GM21528 (cell line): ENCODE measurements around the gene OR5A1.
"Not testable (repeated sequence)": the region's sequence is repeated elsewhere in the genome, so short reads cannot be mapped to it uniquely, and the experiment has no call there.

Source experiments
- ATAC-seq: cut with Tn5 transposase; IDR thresholded peaks from one replicate; pipeline ENCODE4 v1.9.1; 2021; ENCODE audit warnings: mild to moderate bottlenecking, moderate library complexity; ENCODE audit not compliant: unreplicated experiment, low FRiP score

Gene OR5A1

DNA sequence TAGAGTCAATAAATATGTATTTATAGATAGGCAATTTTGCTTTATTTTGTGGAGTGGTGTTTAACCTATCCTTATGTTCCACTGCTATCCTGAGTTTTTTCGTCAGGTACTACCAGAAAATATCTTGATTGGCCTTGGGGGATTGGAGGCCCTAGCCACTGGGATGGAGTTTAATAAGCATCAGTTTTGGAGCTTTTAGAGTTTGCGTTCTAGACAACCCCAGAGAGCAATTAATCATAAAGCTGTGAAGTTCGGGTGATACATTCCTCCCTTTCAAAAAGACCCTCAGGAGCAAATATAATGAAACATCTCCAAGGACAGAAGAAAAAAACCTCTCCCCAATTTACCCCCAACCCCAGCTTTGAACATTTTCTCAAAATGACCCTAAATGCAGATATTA is at the start of gene OR5A1:
Gene OR5A1, plus strand, starts transcription at position 301 of the 400 bp plus-strand sequence. CDS start 6,700 bp downstream, outside the sequence.
- no peak for ATAC-seq

DNA sequence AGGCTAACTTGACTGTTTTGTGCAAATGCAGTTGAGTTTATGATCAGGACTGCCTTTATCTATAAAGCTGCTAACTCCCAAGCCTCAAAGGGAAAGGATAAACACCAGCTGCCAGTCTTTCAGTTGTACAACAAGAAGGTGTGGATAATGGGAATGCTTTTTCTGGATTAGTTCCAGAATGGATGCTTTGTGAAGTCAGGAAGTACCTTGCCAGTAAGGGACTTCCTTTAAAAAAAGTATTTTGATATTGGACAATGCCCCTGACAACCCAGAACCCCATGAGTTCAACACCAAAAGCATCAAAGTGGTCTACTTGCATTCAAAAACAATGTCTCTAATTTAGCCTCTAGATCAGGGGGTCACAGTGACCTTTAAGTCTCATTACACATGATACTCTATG is 42.1 kb upstream of the OR5A1 start:
- ATAC-seq: no peak

DNA sequence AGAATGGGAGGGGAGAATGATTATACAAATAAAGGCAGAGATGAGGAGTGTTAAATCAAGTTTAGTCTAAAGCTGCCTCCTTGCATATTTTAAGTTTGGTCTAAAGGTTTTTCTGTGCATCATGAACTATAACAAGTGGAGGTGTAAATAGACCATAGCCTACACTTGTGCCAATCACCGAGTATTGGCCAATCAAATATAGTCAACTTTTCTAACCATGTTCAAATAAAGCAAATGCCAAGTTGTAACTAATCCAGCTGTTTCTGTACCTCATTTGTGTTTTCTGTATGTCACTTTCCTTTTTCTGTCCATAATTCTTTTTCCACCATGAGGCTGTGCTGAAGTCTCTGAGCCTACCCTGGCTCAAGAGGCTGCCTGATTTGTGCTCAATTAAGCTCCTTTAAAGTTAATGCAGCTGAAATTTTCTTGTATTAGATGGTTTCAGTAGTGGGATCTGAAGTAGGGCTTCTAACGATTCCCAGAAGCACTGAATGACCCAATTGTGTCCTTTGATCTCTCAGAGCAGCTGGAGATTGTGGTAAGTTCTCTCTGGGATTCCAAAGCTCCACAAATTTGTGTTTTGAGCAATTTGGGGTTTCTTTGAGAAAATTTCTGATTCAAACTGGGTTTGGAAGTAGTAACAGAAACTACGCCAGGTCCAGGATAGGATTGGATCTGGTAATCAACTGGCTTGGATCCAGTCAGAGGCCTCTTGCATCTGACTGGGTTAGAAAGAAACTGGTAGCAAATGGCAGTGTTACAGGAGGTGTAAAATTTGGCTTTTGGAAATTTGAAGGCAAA is 35.6 kb upstream of the OR5A1 start:
- no peak for ATAC-seq

DNA sequence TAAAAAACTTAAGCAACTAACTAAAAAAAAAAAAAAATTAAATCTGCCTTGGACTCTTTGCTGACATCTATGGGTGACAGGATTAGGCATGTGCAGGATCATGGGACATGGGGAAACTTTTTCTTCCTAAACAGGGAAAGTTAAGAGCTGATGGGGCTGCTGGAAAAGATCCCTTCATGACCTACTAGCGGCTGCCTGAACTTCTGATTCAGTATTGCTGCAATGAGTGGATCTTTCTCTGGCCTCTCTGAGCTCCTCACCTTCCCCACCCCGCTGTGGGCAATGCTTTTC is 35.1 kb upstream of the OR5A1 start:
- ATAC-seq: no peak

DNA sequence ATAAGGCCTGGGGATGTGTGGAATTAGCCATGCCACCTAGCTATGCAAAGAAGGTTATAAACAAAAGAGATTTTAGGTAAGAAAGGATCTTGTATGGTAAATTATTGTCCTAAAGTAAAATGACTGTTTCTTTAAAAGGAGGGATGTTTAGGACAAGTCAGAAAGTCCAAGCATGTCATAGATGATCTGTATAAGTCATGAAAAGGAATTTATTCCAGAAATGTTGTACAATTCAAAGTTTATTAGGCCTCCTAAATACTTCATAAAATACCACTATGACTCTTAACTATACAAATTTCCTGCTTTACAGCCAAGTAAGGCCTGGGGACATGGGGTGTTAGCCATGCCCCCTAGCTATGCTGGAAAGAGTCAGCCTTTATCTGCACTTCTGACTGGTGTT is 32.7 kb upstream of the OR5A1 start:
- no peak for ATAC-seq

DNA sequence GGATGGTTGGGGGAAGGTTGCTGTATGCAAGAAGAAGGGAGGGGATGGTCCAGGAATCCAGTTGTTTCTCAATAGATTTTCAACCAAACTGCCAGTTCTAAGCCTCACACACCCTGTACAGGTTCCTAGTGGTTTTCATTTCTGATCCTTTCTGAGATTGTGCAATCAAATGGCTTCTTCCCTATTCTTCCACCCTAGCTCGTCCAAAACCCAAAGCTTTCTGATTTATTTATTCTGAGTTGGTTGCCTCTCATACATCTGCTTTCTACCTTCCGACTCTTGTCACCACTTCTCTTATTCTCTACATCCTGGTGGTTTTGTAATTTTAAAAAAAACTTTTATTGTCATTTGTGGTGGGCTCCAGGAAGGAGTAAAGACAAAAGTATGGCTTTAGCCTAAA is 22.6 kb upstream of the OR5A1 start:
- no peak for ATAC-seq

DNA sequence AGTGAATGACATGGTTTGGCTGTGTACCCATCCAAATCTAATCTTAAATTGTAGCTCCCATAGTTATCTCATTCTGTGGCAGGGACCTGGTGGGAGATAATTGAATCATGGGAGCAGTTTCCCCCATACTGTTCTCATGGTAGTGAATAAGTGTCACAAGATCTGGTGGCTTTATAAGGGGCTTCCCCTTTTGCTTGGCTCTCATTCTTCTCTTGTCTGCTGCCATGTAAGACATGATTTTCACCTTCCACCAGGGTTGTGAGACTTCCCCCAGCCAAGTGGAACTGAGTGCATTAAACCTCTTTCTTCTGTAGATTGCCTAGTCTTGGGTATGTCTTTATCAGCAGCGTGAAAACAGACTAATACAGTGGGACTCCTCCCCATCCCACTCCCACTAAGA is 21.2 kb upstream of the OR5A1 start:
- no peak for ATAC-seq

DNA sequence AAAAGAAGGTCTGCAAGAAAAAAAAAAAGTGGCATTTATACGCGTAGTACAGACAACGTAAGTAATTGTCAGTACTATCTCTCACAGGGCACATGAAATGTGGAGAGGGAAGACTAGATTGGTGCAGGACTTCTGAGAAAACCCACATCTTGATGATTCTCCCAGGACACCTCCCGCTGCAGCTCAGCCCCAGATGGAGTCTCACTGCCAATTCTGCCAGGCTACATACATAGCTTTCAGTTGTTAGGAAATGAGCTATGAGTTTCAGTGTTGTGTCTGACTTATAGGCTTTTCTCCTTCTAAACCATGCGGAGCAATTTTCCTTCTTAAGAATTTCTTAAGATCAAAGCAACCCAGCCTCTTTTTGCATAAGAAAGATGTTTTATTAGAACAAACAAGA is 19.7 kb upstream of the OR5A1 start:
- no peak for ATAC-seq

DNA sequence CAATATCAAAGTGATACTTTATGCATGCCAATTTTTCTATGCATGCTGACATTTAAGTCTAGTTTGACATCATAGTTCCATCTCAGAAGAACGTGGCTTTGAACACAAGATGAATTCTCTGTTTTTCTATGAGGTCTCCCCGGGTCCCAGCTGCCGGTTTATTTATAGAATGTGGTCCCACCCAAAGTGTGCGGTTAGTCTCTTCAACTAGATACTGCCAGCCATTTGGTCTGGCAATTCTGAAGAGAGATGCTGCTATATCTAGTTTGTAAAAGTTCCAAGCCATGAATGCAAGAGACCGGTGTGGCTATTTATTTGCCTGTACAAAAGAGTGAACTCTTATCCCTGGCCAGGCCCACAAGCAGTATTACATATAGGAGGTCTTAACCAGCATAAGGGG is 19.2 kb upstream of the OR5A1 start:
- no peak for ATAC-seq

DNA sequence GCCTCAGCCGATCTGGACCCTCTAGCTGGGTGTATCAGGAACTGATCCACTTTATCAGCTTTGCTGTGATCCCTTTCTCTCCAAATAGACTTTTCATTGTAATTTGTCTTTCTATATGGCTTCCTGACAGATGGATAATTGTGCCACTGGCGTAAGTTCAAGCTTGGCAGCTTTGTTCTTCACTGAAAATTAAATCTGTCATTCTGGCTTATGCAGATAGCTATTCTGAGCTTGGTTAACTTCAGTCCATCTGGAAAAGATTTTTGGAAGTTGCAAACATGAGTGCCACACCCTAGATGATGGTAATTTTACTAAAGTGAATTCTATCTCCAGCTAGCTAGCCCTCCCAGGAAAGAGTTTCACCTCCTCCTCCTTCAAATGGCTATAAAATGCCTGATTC is 18.1 kb upstream of the OR5A1 start:
- no peak for ATAC-seq

DNA sequence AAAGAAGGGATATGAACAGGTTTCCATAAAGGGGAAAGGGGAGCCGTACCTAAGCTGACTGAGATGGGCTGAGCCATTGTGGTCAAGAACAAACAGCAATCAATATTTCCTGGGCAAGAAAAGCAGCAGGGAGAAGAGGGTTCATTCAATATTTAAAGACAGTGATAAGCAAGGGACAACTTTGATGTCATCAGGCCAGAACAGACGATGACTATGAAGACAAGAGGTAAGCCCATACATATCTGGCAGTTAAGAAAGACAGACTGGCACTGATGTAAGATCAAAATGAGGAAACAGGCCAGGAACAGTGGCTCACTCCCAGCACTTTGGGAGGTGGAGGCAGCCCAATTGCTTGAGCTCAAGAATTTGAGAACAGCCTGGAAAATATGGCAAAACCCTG is 12.4 kb upstream of the OR5A1 start:
- no peak for ATAC-seq

DNA sequence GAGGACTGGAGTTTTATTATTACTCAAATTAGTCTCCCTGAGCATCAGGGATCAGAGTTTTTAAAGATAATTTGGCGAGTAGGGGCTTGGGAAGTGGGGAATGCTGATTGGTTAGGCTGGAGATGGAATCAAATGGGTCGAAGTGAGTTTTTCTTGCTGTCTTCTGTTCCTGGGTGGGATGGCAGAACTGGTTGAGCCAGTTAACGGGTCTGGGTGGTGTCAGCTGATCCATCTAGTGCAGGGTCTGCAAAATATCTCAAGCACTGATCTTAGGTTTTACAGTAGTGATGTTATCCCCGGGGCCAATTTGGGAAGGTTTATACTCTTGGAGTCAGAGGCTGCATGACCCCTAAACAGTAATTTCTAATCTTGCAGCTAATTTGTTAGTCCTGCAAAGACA is 11.1 kb upstream of the OR5A1 start:
- ATAC-seq: no peak

DNA sequence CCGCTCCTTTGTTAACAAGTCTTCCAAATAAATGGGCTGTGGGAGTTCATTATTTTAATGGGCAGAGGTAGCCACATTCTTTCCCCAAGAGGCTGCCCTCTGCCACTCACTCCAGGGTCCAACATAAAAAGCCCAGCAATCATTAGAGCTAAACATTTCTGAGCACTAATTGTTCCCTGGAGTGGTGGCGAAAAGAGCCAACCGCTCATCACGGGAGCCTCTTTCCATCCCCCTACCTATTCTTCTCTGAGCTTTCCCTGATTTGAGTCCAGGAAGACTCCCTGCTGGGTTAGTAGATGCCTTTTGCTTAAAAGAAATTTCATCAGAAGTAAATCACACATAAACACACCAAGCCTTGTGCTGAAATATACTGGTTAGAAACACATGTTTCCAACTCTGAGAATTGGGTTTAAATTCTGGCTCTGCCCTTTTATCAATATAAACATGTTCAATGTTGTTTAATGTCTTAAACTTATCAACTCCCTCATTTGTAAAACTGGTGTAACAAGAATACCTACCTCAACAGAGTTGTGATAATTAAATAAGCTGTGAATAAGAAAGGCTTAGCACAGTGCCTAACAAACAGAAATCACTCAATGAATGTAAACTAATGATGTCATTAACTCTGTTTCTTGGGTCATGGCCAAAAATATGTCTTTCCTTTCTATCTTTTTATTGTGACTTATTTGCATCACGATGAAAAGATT is 9.8 kb upstream of the OR5A1 start, which contains the start of gene OR5A2:
Gene OR5A2, minus strand, starts transcription at position 53 of the 707 bp plus-strand sequence. CDS start 3,460 bp downstream, outside the sequence.
- ATAC-seq: no peak

DNA sequence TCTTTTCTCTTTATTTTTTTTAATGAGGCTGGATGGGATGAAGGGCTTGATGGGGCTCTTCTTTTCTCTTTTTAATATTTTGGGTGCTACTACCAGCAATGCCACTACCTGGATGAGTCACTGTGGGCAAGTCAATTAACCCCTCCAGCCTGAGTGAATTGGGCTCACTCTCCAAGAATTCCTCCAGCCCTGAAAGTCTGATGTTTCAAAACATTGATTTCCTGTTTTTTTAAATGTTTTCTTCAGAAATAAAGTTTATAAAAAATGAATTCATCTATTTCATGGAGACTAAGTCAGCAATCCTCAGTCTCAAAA is 9.2 kb upstream of the OR5A1 start:
- ATAC-seq: no peak

DNA sequence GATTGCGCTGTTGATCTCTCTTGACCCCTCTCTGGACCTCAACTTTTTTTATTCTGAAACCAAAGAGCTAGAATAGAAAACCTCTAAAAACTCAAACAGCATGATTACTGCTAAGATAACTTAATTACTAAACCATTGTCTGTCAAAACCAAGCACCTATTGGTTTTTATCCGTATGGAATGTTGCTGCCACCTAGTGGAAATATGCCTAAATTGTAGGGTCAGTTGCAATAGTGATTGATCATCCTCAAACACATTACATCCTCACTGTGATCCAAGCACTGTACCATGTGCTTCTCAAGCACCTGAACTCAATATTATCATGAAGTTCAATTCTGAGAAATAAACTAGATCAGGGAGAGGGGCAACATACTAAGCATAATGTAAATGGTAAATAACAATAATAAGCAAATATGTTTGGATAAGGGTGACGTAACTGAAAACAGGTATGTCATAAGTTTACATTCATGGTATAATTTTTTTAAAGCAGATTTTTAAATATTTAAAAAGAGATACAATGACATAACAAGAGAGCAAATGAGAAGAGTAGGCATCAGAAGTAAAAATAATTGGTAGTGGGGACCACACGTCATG is 6.2 kb upstream of the OR5A1 start:
- ATAC-seq: no peak

DNA sequence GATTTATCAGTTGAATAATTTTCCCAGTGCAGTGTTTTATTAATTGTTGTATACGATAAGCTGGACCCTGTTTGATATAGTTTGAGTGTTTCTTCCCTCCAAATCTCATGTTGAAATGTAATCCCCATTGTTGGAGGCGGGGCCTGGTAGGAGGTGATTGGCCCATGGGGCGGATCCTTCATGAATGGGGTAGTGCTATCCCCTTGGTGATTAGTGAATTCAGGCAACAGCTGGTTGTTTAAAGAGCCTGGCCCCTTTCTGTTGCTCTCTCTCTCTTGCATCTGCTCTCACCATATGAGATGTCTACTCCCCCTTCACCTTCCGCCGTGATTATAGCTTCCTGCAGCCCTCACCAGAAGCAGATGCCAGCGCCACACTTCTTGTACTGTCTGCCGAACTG is 1.5 kb downstream of the OR5A1 start:
- ATAC-seq: no peak

DNA sequence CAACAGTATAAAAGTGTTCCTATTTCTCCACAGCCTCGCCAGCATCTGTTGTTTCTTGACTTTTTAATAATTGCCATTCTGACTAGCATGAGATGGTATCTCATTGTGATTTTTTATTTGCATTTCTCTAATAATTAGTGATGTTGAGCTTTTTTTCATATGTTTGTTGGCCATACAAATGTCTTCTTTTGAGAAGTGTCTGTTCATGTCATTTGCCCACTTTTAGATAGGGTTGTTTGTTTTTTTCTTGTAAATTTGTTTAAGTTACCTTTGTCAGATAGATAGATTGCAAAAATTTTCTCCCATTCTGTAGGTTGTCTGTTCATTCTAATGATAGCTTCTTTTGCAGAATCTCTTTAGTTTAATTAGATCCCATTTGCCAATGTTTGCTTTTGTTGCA is 9.4 kb downstream of the OR5A1 start:
- not testable (repeated sequence) for ATAC-seq

DNA sequence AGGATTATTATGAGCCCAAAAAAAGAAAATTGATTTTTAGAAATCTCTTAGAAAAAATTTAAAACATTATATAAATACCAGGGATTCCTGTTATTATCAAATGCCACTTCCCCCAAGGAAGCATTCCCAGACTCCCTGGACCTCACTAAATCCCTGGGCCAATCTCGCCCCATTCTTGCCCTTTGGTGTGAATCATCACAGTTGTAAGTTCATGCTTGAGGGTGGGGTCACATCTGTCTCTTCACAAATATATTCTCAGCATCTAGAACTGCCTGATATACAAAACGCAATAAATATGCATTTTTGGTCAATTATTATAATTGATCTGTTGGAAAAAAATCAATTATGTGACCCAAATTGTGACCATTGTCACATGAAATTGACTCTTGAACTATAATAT is 12.2 kb downstream of the OR5A1 start:
- no peak for ATAC-seq

DNA sequence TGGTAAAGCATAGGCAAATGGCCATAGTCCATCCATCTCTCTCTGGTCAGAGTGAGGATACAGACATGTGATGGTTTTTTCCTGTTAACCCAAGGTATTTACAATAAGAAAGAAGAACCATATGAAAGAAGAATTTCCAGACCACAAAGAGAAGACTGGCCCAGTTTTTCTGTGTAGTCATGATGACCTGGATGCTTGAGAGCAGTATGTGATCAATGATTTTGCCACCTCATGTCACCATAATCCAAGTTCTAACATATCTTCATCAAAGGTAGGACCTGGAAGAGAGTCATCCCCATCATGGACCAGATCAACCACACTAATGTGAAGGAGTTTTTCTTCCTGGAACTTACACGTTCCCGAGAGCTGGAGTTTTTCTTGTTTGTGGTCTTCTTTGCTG is 20.4 kb downstream of the OR5A1 start, which contains the start of gene OR4D6:
Gene OR4D6, plus strand, starts transcription at position 301 of the 400 bp plus-strand sequence. Its CDS starts 0 bp downstream, at position 301.
- no peak for ATAC-seq

DNA sequence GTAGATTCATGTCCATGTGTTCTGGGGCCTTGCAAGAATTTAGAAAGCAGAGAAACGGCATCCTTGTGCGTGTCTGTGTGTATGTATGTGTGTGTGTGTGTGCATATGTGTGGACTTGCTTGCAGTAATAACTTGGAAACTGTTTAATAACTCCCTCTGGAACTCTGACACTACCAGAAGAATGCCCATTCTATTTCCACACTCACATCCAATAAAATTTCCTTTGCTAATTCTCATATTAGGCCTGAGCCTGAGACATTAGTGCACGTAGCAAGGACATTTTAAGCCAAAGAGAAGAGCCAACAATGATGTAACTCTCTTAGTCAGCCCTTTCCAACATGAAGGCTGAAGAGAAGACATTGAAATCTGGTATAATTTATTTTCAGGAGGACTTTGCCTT is 23.6 kb downstream of the OR5A1 start:
- no peak for ATAC-seq

DNA sequence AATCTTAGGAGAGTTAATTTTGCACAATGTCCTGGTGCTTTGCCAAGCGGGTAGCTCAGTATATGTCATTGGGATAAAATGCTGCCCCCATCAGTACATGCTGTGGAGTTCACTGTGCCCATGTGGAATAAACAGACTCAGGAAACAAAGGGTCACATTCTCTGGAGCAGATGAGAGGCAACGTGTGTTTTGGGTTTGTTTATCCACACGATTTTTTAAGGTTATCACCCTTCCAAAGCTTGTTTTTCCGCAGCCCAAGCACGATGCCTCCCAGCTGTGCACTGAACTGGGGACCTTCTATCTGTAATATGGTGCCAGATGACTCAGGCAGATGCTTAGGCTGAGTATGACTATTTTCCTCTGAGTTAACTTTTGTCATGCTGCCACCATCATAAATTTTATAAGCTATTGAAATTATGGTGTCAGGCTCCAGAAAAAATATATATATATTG is 26.9 kb downstream of the OR5A1 start:
- ATAC-seq: no peak

DNA sequence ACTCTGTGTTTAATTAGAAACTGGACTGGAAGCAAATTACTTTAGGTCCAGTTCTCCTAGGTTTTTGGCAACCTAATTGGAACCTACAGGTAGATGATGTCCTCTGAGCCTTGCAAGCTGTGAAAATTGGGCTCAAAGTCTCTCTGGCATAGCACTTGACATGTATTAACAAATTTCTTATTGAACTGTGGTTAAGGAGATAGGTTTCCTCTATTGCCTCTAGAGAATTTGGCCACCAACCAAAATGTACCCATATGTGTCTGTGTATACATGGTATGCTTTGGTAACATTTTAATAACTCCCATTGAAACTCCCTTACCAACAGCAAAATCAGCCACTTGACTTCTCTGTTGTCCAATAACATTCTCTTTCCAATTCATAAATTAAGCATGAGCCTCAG is 36.7 kb downstream of the OR5A1 start, which contains the start of gene OR4D10:
Gene OR4D10, plus strand, starts transcription at position 301 of the 400 bp plus-strand sequence. CDS start 4,115 bp downstream, outside the sequence.
- ATAC-seq: no peak
